PC-3 (cell line): ENCODE data around the gene TUBGCP6. TPM values are rescaled to one million over a fixed set of nuclear protein-coding genes. Genes with fewer than 3 reads are reported as not detected.

Experiments
- ATAC-seq: fragments of 200-7000 bp; cut with Tn5 transposase; 2 replicates; pipeline ENCODE4 v1.9.1; 2020; ENCODE audit warnings: mild to moderate bottlenecking, moderate library complexity
- BruUV-seq: library from RNA; stranded (reverse); fragments of 400-500 nt; replicated peaks from 2 replicates; lab custom pipeline; 2021; lab: Mats Ljungman, UMichigan
- CTCF ChIA-PET: fragments of 300-600 bp; sonication (Branson Sonifier 250); formaldehyde crosslinking; loops from one replicate; lab custom pipeline; 2022; ENCODE audit warnings: antibody characterized with exemption; lab: Charles Lee
- POLR2A ChIA-PET: fragments of 300-600 bp; sonication (Branson Sonifier 250); formaldehyde crosslinking; loops from one replicate; lab custom pipeline; 2022; ENCODE audit warnings: antibody characterized with exemption; ENCODE audit not compliant: unreplicated experiment; lab: Charles Lee
- DNase-seq: peaks from one replicate; pipeline ENCODE4 v3.0.0-alpha.2; 2015
- H2AFZ ChIP-seq: fragments of 300-600 bp; sonication (generic); 2 replicates; pipeline ENCODE4 v1.6.0; 2016; ENCODE audit warnings: antibody characterized with exemption, low read length
- H3F3A ChIP-seq: fragments of 300-600 bp; sonication (generic); one replicate; pipeline ENCODE4 v1.6.0; 2017; ENCODE audit warnings: antibody characterized with exemption, low read length, control low read depth, mild to moderate bottlenecking; ENCODE audit not compliant: unreplicated experiment
- H3K27ac ChIP-seq: fragments of 300-600 bp; sonication (generic); 2 replicates; pipeline ENCODE4 v1.5.1; 2016; ENCODE audit warnings: mild to moderate bottlenecking, low read length
- H3K27me3 ChIP-seq: fragments of 300-600 bp; sonication (generic); 2 replicates; pipeline ENCODE4 v1.6.1; 2016; ENCODE audit warnings: low read length, mixed read lengths
- H3K36me3 ChIP-seq: fragments of 300-600 bp; sonication (generic); 2 replicates; pipeline ENCODE4 v1.6.1; 2016; ENCODE audit warnings: low read depth, mixed run types, low read length, mixed read lengths
- H3K4me1 ChIP-seq: fragments of 300-600 bp; sonication (generic); 2 replicates; pipeline ENCODE4 v1.5.1; 2016; ENCODE audit warnings: low read length; ENCODE audit not compliant: insufficient read depth
- H3K4me2 ChIP-seq: fragments of 300-600 bp; sonication (generic); 2 replicates; pipeline ENCODE4 v1.6.0; 2016; ENCODE audit warnings: low read length
- H3K4me3 ChIP-seq: fragments of 300-600 bp; sonication (generic); 2 replicates; pipeline ENCODE4 v1.5.1; 2016; ENCODE audit warnings: mild to moderate bottlenecking, low read length, mixed read lengths
- H3K79me2 ChIP-seq: fragments of 300-600 bp; sonication (generic); 2 replicates; pipeline ENCODE4 v1.6.1; 2017; ENCODE audit warnings: low read length, mixed read lengths
- H3K9ac ChIP-seq: fragments of 300-600 bp; sonication (generic); 2 replicates; pipeline ENCODE4 v1.6.0; 2016; ENCODE audit warnings: mild to moderate bottlenecking, low read length
- H3K9me2 ChIP-seq: fragments of 300-600 bp; sonication (generic); replicated peaks from 2 replicates; pipeline ENCODE4 v1.6.1; 2016; ENCODE audit warnings: mixed run types, low read length, mixed read lengths
- H3K9me3 ChIP-seq: fragments of 300-600 bp; sonication (generic); 2 replicates; pipeline ENCODE4 v1.6.1; 2016; ENCODE audit warnings: low read length, mixed read lengths
- H4K20me1 ChIP-seq: fragments of 300-600 bp; sonication (generic); 2 replicates; pipeline ENCODE4 v1.6.1; 2016; ENCODE audit warnings: low read length, mixed read lengths
- CTCF ChIP-seq: fragments of 300-600 bp; sonication (generic); conservative IDR thresholded peaks from 2 replicates; pipeline ENCODE4 v1.5.1; 2017; ENCODE audit warnings: antibody characterized with exemption, low read depth, mild to moderate bottlenecking, low read length
- EZH2 ChIP-seq: fragments of 300-600 bp; sonication (generic); IDR thresholded peaks from one replicate; pipeline ENCODE4 v1.6.1; 2017; ENCODE audit warnings: antibody characterized with exemption, mild to moderate bottlenecking, low read length; ENCODE audit not compliant: unreplicated experiment
- EZH2phosphoT487 ChIP-seq: fragments of 300-600 bp; sonication (generic); IDR thresholded peaks from 2 replicates; pipeline ENCODE4 v1.6.1; 2018; ENCODE audit warnings: mild to moderate bottlenecking, antibody characterized with exemption, low read length, borderline replicate concordance
- intact Hi-C: fragments of 100-400 bp; cut with micrococcal nuclease; formaldehyde crosslinking; loops from 2 replicates; pipeline ENCODE4 v1.9.0; 2023
- total RNA-seq: library from RNA; depleted of rRNA; stranded (reverse); fragments of >200 nt; gene quantifications from 2 replicates; pipeline ENCODE4 v1.2.3, GENCODE V29; 2014

The TUBGCP6 gene
- total RNA-seq, 1 experiment from 2014 or later = 32.1 TPM

GRCh38 chr22:50201191-50202129 lies 43.4 kb downstream of the TUBGCP6 start:
- Histone ChIP-seq H3K27me3 (no peaks in the 10 kb centered on the region), H3F3A (no peaks in the 10 kb centered on the region), H3K27ac (no peak overlapping the region), H3K9me3 (no peaks in the 10 kb centered on the region), H3K4me3 (peak overlapping the region; percentile 89), H3K9ac (peak overlapping the region; percentile 73), H4K20me1 (no peaks in the 10 kb centered on the region), H3K4me1 (peaks cover 3% of the 10 kb centered on the region), H2AFZ (peak overlapping the region; percentile 10; the same call in 1 of the 2 replicates), H3K36me3 (no peaks in the 10 kb centered on the region), H3K9me2 (no peaks in the 10 kb centered on the region), H3K79me2 (peaks cover 25% of the 10 kb centered on the region), H3K4me2 (peak overlapping the region; percentile 97)
- BruUV-seq = no TSS peak
- intact Hi-C loops = no loop called here
- no peak for DNase-seq
- no peak for TF ChIP-seq EZH2phosphoT487
- TF ChIP-seq EZH2 = no peak
- no peak for TF ChIP-seq CTCF
- ATAC-seq = peak; percentile 25
- POLR2A ChIA-PET = no interaction called here
- CTCF ChIA-PET = no interaction called here

- no peaks in the 10 kb centered on the region for H3K9me3 ChIP-seq
- TF ChIP-seq EZH2phosphoT487 = no peak
- TF ChIP-seq EZH2 = no peak
- no peak for TF ChIP-seq CTCF
- peak within 1 kb of the TSS; percentile 67; the same call in 1 of the 2 replicates for H2AFZ ChIP-seq
- CTCF ChIA-PET = no interaction called here
- ATAC-seq (peak; percentile 82), DNase-seq (peak; percentile 80)
- BruUV-seq = no TSS peak
- H3F3A ChIP-seq = no peaks in the 10 kb centered on the region
- no peaks in the 10 kb centered on the region for H3K27me3 ChIP-seq
- H3K9me2 ChIP-seq = no peaks in the 10 kb centered on the region
- H3K36me3 ChIP-seq = no peaks in the 10 kb centered on the region
- H3K4me1 ChIP-seq = peaks cover 3% of the 10 kb centered on the region
- H3K4me2 ChIP-seq = peak within 1 kb of the TSS; percentile 97
- peak within 1 kb of the TSS; percentile 89 for H3K4me3 ChIP-seq
- peak within 1 kb of the TSS; percentile 73 for H3K9ac ChIP-seq
- no peaks in the 10 kb centered on the region for H4K20me1 ChIP-seq
- H3K27ac ChIP-seq = no peak within 1 kb of the TSS
- peaks cover 25% of the 10 kb centered on the region for H3K79me2 ChIP-seq
- POLR2A ChIA-PET = no interaction called here
- intact Hi-C loops = no loop called here
Observed at GRCh38 chr22:50200461-50201190, 44.2 kb downstream of the TUBGCP6 start, which contains the start of gene SELENOO. Gene SELENOO (plus strand): TSS chr22:50201011. CDS start chr22:50201037, 26 bp downstream.
